Left lung (tissue), 10 donors: ENCODE results near the gene STRIP2. TPM values are rescaled to one million over a fixed set of nuclear protein-coding genes. Genes with fewer than 3 reads are reported as not detected.

Experiments used
- ATAC-seq: fragments of 200-7000 bp; cut with Tn5 transposase; one replicate; pipeline ENCODE4 v1.9.1; 2020; ENCODE audit warnings: moderate library complexity
- DNase-seq, 4 donors: peaks; one replicate each; pipeline ENCODE4 v3.0.0-alpha.2; 2013 to 2020
- H3K27ac ChIP-seq, 2 donors: fragments of 200-600 bp; sonication (generic) in 1 of 2; one replicate each; pipeline versions ENCODE4 v1.5.0 to v1.8.0; 2020 to 2021
- H3K27me3 ChIP-seq, 2 donors: fragments of 200-600 bp; sonication (generic) in 1 of 2; one replicate each; pipeline versions ENCODE4 v1.5.0 to v1.8.0; 2020 to 2021
- H3K36me3 ChIP-seq, 2 donors: fragments of 200-600 bp; sonication (generic) in 1 of 2; one replicate each; pipeline versions ENCODE4 v1.5.0 to v1.8.0; 2020 to 2021
- H3K4me1 ChIP-seq, 2 donors: fragments of 200-600 bp; one replicate each; pipeline ENCODE4 v1.8.0; 2021
- H3K4me3 ChIP-seq, 2 donors: fragments of 200-600 bp; sonication (generic) in 1 of 2; one replicate each; pipeline versions ENCODE4 v1.5.0 to v1.8.0; 2020 to 2021; ENCODE audit warnings: mild to moderate bottlenecking in 1 of 2
- H3K9me3 ChIP-seq, 2 donors: fragments of 200-600 bp; sonication (generic) in 1 of 2; one replicate each; pipeline versions ENCODE4 v1.5.0 to v1.8.0; 2020 to 2021
- intact Hi-C, 2 donors: fragments of 100-400 bp; cut with DNase I; formaldehyde crosslinking; loops; one replicate each; pipeline versions ENCODE4 v1.11.2 to v1.14.2; 2022
- polyA plus RNA-seq, 6 donors: library from polyadenylated mRNA; unstranded; fragments of 120-200 nt; gene quantifications; one replicate each; pipeline ENCODE4 v1.2.1, GENCODE V29; 2013; ENCODE audit not compliant: insufficient read length in 6 of 6
- total RNA-seq, 2 donors: library from RNA; stranded (reverse); fragmentation: NEBNext Ultra II Directional; extraction: Animal tissue kit (Norgen Biotek cat#: 25700); gene quantifications; one replicate each; pipeline ENCODE4 v1.2.1, GENCODE V29; 2021
- TF ChIP-seq, protein P1 (sequence below), 2 donors: fragments of 200-600 bp; sonication (generic) in 1 of 2; IDR thresholded peaks; one replicate each; pipeline versions ENCODE4 v1.5.0 to v1.8.0; 2021; ENCODE audit warnings: antibody characterized with exemption in 2 of 2
- donor health status: DM: no; HTN: yes; CAD: no.
- donor health status: DM: no; HTN: no; CAD: no.

Gene STRIP2
- total and polyA plus RNA-seq, 8 donors, result 4.4 to 6.3 (median 5.6) TPM

DNA sequence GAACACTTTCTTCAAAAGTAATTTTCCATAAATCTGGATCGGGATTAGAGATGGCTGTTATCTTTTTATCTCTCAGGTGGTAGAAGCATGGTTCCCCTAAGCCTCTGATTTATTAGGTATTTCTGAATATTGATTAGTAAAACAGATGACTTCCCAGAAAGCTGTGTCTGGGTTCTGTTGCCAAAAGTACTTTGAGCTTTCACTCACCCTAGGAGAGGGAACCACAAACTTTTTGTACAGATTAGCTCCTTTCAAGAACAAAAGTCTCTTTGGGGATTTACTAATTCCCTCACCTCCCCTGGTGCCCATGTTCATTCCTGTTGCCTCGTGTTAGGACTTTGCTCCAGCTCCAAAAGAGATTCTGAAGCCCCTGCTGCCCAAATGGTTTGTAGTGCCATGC is 46.7 kb upstream of the STRIP2 start:
- Histone ChIP-seq H3K36me3 (peaks cover 0 to 13% of the 10 kb centered on the region in 2 donors), H3K4me3 (no peak overlapping the region), H3K27me3 (no peaks in the 10 kb centered on the region), H3K27ac (no peak overlapping the region), H3K9me3 (no peaks in the 10 kb centered on the region), H3K4me1 (no peaks in the 10 kb centered on the region)
- TF ChIP-seq, protein P1, sequence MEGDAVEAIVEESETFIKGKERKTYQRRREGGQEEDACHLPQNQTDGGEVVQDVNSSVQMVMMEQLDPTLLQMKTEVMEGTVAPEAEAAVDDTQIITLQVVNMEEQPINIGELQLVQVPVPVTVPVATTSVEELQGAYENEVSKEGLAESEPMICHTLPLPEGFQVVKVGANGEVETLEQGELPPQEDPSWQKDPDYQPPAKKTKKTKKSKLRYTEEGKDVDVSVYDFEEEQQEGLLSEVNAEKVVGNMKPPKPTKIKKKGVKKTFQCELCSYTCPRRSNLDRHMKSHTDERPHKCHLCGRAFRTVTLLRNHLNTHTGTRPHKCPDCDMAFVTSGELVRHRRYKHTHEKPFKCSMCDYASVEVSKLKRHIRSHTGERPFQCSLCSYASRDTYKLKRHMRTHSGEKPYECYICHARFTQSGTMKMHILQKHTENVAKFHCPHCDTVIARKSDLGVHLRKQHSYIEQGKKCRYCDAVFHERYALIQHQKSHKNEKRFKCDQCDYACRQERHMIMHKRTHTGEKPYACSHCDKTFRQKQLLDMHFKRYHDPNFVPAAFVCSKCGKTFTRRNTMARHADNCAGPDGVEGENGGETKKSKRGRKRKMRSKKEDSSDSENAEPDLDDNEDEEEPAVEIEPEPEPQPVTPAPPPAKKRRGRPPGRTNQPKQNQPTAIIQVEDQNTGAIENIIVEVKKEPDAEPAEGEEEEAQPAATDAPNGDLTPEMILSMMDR (IDR thresholded peaks at IDR 0.05), result no peak
- ATAC-seq (no peak), DNase-seq (no peak)
- intact Hi-C loops, result no loop called here

- Histone ChIP-seq H3K9me3 (no peaks in the 10 kb centered on the region), H3K4me3 (no peak overlapping the region), H3K4me1 (no peaks in the 10 kb centered on the region), H3K36me3 (peaks cover 0 to 15% of the 10 kb centered on the region in 2 donors), H3K27me3 (no peaks in the 10 kb centered on the region), H3K27ac (no peak overlapping the region)
- intact Hi-C loops, result no loop called here
- TF ChIP-seq, protein P1 (IDR thresholded peaks at IDR 0.05), result no peak
- ATAC-seq (peak; percentile 64), DNase-seq (no peak)
These were observed 45.7 kb upstream of the STRIP2 start for GRCh38 chr7:129388333-129389098.

DNA sequence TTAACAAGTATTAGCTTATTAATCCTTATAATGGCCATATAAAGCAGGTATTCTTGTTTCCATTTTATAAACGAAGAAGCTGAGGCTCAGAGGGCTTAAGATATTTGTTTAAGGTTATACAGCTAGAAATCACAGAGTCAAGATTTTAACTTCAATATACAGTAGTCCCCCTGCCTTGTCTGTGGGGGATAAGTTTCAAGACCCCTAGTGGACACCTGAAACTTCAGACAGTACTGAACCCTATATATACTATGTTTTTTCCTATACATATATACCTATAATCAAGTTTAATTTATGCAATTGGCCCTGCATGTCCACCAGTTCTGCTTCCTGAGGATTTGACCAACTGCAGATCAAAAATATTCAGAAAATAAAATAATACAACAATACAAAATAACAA is 44.4 kb upstream of the STRIP2 start:
- no peaks in the 10 kb centered on the region for H3K27me3 ChIP-seq
- no peak for ATAC-seq

DNA sequence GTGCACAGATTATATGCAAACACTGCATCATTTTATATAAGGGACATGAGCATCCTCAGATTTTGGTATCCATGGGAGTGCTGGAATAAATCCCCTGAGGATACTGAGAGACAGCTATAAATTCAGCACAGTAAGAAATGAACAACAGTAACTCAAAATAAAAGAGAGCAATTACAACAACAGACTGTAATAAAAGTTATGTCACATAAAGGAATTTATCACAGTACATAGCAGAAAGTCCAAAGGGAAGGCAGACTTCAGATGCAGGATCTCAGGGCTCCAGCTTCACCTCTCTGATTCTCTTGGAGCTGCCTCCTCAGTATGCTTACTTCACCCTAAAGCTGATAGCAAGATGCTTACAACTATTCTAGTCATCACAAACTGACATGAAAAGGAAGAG is 43.9 kb upstream of the STRIP2 start:
- DNase-seq (no peak), ATAC-seq (no peak)
- TF ChIP-seq, protein P1 (IDR thresholded peaks at IDR 0.05), result no peak
- intact Hi-C loops, result no loop called here
- H3K27ac ChIP-seq, result no peak overlapping the region
- H3K27me3 ChIP-seq, result no peaks in the 10 kb centered on the region
- no peaks in the 10 kb centered on the region for H3K4me1 ChIP-seq
- no peaks in the 10 kb centered on the region for H3K9me3 ChIP-seq
- H3K4me3 ChIP-seq, result no peak overlapping the region
- H3K36me3 ChIP-seq, result peaks cover 0 to 16% of the 10 kb centered on the region in 2 donors

More for the DNA sequence above, 44.4 kb upstream of the STRIP2 start:
- TF ChIP-seq, protein P1 (IDR thresholded peaks at IDR 0.05), result peak in 1 of 2 donors; percentile 11
- Histone ChIP-seq H3K4me1 (no peaks in the 10 kb centered on the region), H3K36me3 (peaks cover 0 to 16% of the 10 kb centered on the region in 2 donors), H3K9me3 (no peaks in the 10 kb centered on the region), H3K27ac (no peak overlapping the region), H3K4me3 (no peak overlapping the region)
- intact Hi-C loops, result no loop called here
- no peak for DNase-seq

- TF ChIP-seq, protein P1 (IDR thresholded peaks at IDR 0.05), result no peak
- no peak overlapping the region for H3K27ac ChIP-seq
- no peak overlapping the region for H3K4me3 ChIP-seq
- no peaks in the 10 kb centered on the region for H3K4me1 ChIP-seq
- H3K27me3 ChIP-seq, result no peaks in the 10 kb centered on the region
- ATAC-seq (no peak), DNase-seq (no peak)
- peaks cover 0 to 16% of the 10 kb centered on the region in 2 donors for H3K36me3 ChIP-seq
- intact Hi-C loops, result no loop called here
- H3K9me3 ChIP-seq, result no peaks in the 10 kb centered on the region
These were observed 42.6 kb upstream of the STRIP2 start for GRCh38 chr7:129391546-129392171.
